Stimulated activated CD8-positive, alpha-beta memory T cell treated with anti-CD3 and anti-CD28 coated beads, Interleukin-12 subunit alpha, Interleukin-12 subunit beta, amount 100 ng/mL, for 24 hours (primary cell): ENCODE data around the gene TIAM2.
"Not testable (repeated sequence)": the region's sequence is repeated elsewhere in the genome, so short reads cannot be mapped to it uniquely, and the experiment has no call there.

Experiments
- DNase-seq: peaks from one replicate; pipeline ENCODE4 v3.0.0-alpha.2; 2020; ENCODE audit errors: extremely low read depth

Gene TIAM2

DNA sequence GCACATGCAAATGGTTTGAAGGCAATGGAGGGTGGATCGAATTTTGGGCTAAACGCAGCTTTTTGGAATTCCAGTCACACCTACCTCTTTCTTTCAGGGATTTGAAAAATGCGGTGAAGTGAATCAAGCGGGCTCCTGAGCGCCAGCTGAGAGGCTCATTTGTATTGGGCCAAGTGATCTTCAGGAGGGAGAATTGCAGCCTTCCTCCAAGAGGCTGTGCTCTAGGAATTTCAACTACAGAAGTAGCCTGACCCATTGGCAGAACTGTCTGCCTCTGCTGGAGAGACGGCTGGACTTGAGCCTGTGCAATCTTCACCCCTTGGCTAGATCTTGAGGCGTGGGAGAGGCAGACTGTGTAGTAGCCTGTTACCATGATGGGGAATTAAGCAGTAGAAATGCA lies 5.7 kb upstream of the TIAM2 start:
- no peak for DNase-seq

DNA sequence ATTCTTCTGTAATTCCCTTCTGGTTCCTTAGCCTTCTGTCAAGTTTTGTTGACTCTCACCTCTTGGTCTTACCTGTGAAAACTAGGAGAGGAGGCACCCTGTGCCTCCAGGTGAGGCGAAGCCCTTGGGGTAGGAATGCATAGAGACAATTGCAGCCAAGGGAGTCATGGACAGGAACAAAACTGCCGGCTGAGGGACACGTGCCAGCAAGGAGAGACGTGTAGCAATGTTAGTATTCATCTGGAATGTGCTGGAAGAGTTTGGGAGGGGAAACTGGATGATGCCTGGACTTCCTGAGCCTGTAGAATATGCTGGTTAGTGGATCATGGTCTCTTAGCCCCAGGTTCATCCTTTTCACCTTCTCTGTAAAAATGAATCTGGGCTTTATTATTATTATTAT lies 3.9 kb upstream of the TIAM2 start:
- no peak for DNase-seq

DNA sequence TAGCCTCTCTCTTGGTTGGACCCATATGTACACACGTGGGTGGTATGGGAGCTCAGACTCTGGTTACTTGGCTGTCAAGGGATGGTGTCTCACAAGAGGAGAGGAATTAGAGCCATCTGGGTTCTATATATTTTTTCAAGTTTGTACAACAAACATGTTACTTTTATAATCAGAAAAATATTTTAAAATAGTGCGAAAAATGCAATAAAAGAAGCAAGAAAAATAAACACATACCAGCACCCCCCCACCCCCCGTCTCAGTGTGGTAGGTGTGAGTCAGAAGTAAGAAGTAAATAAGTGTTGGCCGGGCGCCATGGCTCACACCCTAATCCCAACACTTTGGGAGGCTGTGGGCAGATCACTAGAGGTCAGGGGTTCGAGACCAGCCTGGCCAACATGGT lies 2.1 kb upstream of the TIAM2 start:
- DNase-seq: no peak

DNA sequence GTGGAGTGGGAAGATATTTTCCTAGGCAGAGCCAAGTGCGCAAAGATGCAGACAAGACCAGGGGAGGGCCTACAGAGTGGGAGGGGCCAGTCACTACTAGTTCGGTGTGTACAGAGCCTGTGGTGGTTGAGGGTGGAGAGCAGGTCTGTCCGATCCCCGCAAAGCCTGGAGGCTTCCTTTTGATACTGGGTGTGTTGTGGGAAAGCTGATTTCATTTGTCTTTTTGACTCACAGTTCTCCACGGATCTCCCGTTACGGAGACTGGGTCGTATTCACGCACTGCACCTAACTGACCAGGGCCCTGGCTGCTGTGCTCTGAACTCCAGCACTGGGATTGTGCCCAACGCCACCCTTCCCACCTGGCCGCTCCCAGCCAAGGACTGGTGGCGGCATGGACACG lies 1.4 kb upstream of the TIAM2 start:
- no peak for DNase-seq

DNA sequence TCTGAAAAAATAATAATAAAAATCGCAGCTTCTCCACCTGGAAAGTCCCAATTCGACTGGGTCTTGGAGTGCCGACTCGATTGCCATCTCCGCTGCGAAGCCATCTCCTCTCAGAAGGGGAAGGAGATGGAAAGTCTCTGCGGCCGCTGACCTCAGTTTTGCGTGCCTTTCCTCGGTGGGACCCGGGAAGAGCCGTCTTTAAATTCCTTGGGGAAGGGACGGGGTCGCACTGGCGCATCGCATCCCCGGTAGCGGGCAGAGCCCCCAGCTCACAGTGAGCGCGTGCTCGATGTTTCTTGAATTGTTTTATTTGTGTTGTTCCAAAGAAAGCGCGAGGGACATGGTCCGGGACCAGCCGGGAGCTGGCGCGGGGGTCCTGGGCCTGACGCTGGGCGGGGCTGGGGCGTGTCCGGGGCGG lies 270 bp upstream of the TIAM2 start:
- no peak for DNase-seq

DNA sequence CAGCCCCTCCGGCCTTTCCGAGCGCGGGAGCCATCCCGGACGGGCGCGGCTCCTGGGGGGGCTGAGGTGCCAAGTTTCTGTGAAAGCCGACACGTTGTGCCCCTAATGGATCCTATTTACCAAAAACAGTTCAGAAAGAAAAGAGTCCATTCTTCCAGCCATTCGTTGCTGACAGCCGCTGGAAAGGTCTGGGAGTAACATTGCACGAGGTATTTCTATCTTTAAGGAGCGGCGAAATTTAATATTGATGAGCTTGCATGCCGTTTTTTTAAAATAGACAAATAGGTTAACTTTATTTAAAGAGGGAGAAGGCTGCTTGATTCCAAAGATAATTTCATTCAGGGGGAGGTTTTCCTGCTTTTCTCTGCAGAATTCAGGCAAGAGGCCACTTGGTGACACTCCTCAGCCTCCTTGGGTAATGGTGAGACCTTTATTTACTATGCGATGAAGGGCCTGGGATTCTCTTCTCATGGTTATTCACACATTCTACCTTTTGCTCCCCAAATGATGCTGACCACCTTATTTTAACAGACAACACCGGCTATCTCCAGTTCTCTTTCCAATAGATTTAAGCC lies 988 bp downstream of the TIAM2 start:
- DNase-seq: no peak

DNA sequence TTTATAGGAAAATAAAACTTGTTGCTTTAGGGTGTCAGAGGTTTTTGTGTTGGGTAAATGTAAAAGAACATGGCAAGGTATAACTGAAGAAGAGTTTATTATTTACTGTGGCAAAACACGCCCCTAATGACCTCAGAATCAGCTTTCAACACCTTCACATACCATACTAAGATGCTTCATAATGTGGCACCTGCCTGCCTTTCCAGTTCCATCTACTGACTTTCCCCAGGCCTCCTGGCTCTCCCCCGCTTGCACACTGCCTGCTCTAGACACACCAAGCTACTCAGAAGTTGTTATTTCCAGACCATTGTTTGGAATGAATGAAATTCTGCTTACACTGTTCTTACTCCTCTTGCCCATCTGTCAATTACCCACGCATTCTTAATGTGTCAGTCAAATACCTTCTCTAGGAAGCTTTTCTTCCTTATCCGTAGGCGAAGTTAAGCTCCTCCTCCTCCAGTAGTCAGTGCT lies 1.8 kb downstream of the TIAM2 start:
- no peak for DNase-seq

DNA sequence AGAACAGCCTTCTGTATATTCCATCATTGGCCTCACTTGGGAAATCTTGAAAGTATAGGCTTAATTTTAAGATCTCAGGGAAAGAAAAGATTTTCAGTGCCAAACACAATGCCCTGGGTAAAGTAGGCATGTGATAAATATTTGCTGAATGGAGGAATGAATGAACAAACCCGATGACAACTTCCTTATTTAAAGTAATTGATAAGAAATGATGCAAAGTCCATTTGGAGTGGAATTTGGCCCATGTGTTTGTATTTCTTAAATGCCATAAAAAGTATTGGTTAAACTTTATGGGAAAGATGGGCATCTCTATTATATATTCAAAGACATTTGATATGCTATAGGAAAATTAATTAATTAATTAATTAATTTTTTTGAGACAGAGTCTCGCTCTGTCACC lies 3.7 kb downstream of the TIAM2 start:
- no peak for DNase-seq

DNA sequence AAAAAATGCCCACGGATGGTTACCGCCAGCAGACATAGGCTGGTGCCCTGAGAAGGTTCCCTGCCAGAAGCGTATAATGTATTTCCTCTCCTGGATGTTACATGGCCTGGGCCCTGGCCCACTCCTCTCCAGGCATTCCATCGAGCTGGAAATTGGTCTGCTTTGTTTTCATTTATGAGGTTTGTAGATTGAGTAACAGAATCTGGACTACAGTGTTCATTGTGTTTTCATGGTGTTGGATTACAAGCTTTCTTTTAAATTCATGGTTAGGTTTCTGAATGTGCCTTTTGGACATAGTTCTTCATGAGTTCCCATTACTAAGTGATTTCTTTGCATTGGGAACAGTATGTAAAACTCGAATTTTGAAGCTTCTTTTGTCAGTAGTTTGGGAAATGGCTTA lies 6.4 kb downstream of the TIAM2 start:
- DNase-seq: no peak

DNA sequence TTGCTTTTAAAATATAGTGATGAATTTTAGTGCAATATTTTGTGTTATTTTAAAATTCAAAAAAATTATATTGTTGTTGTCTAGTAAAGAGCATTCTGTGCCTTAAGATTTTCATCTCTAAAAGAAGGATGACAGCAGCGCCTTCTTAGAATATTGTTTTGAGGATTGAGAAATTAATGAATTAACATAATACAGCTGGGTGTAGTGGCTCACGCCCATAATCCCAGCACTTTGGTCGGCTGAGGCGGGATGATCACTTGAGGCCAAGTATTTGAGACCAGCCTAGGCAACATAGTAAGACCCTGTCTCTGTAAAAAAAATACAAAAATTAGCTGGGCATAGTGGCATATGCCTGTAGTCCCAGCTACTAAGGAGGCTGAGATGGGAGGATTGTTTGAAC lies 6.8 kb downstream of the TIAM2 start:
- no peak for DNase-seq

DNA sequence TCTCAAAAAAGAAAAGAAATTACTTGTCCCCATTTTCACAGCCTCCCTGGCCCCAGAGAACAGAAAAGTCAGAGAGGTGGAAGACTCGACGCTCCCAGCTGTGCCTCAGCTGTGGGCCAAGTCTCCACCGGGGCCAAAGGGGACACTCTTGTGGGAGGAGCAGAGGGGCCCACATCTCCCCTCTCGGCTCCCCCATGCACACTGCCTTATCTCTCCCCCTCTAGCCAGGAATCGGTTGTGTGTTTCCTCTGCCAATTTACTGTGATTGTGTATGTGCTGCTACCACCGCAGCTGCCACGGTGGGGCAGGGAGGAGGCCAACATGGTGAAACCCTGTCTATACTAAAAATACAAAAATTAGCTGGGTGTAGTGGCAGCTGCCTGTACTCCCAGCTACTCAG lies 8.4 kb downstream of the TIAM2 start:
- DNase-seq: no peak

DNA sequence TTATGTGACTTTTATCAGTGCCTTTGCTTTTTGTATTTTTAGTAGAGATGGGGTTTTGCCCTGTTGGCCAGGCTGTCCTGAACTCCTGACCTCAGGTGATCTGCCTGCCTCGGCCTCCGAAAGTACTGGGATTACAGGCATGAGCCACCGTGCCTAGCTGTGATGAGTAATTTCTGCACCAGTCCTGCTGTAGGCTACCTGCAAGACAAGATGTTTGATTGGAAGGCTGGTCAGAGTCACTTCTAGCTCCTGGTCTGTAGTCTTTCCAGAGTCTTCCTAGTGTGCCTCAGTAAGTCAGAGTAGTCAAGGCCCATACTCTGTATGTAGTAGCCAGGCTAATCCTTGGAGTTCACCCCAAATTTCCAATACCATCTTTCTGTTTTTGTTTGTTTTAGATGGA lies 8.9 kb downstream of the TIAM2 start:
- no peak for DNase-seq

DNA sequence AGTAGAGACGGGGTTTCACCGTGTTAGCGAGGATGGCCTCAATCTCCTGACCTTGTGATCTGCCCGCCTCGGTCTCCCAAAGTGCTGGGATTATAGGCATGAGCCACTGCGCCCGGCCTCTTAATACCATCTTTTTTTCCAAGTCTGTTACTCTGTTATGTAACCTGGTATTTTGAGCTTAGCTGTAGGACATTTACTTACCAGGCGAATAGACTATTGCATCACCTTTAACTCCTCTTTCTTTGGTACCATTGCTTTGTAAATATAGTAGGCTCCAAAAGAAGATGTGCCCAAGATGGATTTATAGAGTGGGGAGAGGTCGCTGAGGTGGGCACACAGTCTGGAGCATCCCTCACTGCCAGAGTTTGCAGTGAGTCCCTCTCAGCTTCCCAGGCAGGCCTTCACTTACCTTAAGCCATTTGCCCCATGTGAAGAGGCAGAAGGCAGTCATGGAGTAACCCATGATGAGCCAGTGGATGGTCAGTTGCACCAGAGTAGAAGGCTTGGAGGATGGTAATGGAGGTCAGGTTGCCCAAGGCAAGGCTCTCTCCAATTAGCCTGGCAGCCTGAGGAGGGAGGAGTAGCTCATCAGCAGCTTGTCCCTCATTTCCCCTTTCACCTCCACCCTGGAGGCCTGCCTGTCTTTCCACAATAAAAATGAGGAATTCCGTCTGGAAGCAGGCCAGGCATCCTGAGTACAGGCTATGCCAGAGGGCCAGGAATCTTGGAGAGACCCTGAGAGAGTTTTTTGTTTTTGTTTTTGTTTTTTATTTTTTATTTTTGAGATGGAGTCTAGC lies 9.7 kb downstream of the TIAM2 start:
- DNase-seq: no peak

DNA sequence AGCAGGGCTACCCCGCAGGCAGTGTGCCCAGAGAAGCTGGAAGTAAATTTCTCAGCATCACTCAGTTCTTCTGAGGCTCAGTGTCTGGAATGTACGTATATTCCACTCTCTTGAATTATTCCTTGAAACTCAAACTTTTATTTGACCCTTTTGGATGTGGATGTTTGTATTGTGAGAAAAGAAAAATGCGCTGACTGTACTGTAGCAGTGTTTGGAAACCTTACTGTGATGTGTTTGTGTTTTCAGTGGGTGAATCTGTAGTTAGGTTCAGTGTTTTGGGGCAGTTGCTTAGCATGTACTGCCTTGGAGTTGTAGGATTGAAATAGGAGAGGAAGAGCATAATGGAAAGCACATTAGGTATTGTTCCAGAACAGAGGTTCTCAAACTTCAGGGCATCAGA lies 13.5 kb downstream of the TIAM2 start:
- no peak for DNase-seq

DNA sequence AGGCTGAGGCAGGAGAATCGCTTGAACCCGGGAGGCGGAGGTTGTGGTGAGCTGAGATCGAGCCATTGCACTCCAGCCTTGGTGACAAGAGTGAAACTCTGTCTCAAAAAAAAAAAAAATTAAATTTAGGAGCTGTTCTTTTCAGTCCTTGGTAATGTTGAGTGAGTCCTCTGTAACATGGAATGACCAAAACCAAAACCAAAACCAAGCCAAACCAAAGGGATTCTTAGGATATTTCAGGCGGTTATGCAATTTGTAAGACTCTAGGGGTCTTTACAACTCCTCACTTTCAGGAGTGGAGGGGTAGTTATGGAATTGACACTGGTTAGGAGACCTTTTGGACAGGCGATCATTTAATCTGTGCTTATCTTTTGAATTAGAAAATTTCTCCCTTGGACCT lies 15.8 kb downstream of the TIAM2 start:
- DNase-seq: no peak

DNA sequence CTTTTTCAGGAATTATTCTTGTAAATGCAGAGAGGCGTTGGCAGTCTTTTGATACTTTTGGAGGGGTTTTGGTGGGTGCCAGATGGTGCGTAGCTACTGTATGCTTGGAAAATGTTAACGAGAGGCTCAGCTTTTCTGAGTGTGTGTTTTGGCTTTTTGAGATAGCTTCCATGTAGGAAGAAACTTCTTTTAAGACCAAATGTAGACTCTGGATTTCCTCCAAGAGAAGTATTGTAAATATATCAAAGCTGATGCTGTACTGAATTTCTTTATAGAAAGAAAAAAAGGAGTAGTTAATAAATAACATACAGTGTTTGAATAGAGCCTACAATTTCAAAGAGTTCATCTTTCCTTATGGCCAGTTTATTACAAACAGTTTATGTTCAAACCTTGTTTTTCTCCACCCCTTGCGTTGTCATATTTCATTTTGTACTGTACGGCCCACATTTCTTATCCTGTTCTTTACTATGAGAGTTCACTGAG lies 16.7 kb downstream of the TIAM2 start:
- DNase-seq: no peak

DNA sequence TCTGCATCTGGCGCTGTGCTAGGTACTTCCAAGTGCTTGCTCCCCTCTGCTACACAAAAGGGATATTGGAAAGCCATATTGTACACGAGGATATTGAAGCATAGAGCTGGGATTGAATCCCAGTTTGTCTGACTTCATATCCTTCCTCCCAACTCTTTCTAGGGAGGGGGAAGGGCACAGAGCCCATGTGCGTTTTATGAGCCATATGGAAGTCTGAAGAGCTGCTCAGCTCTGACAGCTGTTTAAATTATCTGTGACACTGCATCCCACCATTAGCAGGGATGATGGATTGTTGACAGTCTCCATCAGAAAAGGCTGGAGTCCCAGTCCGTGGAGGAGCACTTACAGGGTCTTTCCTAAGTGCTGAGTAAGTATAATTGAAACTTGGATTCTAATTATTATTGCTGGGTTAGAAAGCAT lies 18.4 kb downstream of the TIAM2 start:
- no peak for DNase-seq

DNA sequence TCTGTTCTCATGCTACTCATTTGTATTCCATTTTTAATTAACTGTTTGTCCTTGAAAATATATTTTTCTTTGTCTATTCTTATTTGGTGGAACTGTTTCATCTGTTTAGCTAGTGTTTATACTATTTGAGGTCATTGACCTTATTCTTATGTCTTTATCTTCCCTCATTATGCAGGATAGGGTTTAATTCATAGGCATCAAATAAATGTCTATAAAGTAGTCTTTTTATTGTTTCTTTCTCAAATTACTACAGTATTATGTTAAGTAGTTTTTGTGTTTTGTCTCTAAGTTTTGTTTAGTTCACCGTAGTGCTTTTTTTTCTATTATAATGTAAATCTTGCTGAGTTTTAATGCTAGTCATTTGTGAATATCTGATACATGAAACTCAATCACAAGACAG lies 19.0 kb downstream of the TIAM2 start:
- no peak for DNase-seq

DNA sequence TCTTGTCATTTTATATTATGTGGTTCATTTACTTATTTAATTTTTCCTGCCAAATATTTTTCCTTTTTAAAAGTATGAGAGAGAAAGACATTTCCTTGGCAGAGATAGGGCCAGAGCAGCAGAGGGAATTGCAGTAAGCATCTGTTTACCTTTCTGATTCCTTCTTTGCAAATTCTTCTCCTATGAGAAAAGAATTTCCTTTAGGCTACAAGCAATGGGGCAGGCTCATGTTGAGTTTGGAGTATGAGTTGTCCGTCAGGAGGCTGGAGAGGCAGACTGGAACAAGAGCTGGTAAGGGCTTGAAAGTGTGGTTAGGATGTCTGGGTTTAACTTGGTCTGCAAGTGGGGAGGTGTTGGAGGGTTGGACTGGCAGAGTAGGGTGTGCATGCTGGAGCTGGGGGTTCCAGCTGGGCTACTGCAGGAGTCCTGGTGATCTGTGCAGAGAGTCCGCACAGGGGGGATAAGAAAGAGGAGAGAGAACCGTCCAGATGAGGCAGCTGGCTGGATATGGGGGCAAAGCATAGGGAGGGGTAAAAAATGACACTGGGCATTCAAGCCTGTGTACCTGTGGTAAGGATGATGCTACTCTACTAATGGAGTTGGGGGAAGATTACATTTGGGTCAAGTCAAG lies 19.7 kb downstream of the TIAM2 start:
- DNase-seq: no peak

DNA sequence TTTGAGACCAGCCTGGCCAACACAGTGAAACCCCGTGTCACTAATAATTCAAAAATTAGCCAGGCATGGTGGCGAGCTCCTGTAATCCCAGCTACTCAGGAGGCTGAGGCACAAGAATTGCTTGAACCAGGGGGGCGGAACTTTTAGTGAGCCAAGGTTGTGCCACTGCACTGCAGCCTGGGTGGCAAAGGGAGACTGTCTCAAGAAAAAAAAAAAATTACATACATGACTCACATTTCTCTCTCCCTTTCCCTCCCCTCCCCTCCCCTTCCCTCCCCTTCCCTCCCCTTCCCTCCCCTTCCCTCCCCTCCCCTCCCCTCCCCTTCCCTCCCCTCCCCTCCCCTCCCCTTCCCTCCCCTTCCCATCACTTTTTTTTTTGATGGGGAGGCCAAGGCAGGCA lies 23.3 kb downstream of the TIAM2 start:
- DNase-seq: not testable (repeated sequence)

DNA sequence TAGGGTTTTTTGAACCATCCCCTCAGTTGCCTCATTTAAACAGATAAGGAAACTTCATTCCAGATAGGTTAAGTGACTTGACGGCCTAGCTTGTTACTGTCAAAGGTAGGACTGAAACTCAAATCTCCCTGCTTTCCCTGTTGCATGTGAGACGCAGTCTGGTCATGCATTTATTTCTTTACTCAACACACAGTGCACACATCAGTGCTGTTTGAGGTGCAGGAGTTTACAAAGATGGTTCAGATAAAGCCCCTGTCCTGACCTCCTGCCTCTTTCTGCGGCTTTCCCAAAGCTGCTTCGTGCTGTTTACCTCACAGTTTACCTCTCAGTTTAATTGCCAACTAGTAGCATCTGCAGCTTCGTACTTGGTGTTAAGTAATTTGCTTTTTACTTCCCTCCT lies 26.6 kb downstream of the TIAM2 start:
- DNase-seq: no peak

DNA sequence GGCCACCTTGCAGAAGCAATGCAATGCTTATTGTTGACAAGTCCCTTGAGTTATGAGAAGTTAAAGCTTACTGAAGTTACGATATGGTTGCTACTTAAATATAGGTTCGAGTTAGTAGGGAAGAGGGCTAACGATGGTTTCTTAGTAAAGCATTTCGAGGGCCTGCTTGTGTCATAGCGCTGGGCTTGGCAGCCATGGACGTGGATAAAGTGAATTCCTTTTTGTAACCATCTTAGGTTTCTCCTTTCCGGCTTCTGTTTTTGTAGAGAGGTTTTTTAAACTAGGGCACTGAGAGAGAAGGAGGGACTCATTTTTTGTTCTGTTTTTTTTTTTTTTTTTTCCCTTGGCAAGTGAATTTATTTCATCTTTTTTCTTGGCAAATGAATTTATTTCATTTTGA lies 27.6 kb downstream of the TIAM2 start:
- no peak for DNase-seq

DNA sequence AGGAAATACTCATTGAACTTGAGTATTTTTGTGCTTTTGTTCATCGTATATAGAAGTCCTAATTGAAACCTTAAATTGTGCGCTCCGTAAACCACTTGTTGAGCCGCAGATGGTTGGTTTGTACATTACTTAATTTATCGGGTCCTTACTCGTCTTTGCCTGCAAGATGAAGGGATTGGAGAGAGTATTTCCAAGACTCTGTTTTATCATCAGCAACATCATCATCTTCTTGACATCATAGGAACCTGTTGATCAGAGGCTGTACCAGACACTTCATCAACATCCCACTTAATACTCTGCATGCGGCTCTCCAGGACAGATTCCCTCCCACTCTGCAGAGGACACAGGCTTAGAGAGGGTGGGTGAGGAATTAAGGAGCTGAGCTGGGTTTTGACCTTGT lies 28.6 kb downstream of the TIAM2 start:
- no peak for DNase-seq
